ENCODE data around the gene TMOD1. TPM values are rescaled to one million over a fixed set of nuclear protein-coding genes. Genes with fewer than 3 reads are reported as not detected.
"Not testable (repeated sequence)": the region's sequence is repeated elsewhere in the genome, so short reads cannot be mapped to it uniquely, and the experiment has no call there.

TMOD1 gene
- polyA plus RNA-seq (2012; ENCODE audit: missing spikeins), result 30.8 TPM

- 0 out of 2 replicates have a peak, but pooled peaks have one; percentile 39 for TF ChIP-seq POLR2AphosphoS5 (IDR thresholded peaks at IDR 0.05; ENCODE audit: low read depth, low read length)
- TF ChIP-seq POLR2A (IDR thresholded peaks at IDR 0.05; ENCODE audit: low read depth, low read length), result peak; percentile 39; the same call in 1 of the 2 replicates
- no peak for TF ChIP-seq TAF1 (IDR thresholded peaks at IDR 0.05; ENCODE audit: borderline replicate concordance, low read depth, low read length)
- DNase-seq (ENCODE audit: insufficient read length), result peak; percentile 90
- FAIRE-seq, result peak; percentile 56
Observed at GRCh38 chr9:97501177-97501971, at the start of gene TMOD1. TSS of gene TMOD1 (plus strand) at chr9:97501666. CDS start at chr9:97524189, 22,523 bp downstream.

GRCh38 chr9:97453573-97453972, 47.9 kb upstream of the TMOD1 start:
- not testable (repeated sequence) for FAIRE-seq; DNase-seq (ENCODE audit: insufficient read length)

- not testable (repeated sequence) for DNase-seq (ENCODE audit: insufficient read length); FAIRE-seq
Observed at GRCh38 chr9:97456841-97457240, 44.6 kb upstream of the TMOD1 start.

- no peak for TF ChIP-seq TAF1 (IDR thresholded peaks at IDR 0.05; ENCODE audit: borderline replicate concordance, low read depth, low read length)
- TF ChIP-seq POLR2AphosphoS5 (IDR thresholded peaks at IDR 0.05; ENCODE audit: low read depth, low read length), result no peak
- TF ChIP-seq POLR2A (IDR thresholded peaks at IDR 0.05; ENCODE audit: low read depth, low read length), result no peak
- DNase-seq (ENCODE audit: insufficient read length), result no peak
- FAIRE-seq, result no peak
Observed at GRCh38 chr9:97459326-97459725, 42.1 kb upstream of the TMOD1 start.

- DNase-seq (ENCODE audit: insufficient read length) (no peak), FAIRE-seq (no peak)
- TF ChIP-seq TAF1 (IDR thresholded peaks at IDR 0.05; ENCODE audit: borderline replicate concordance, low read depth, low read length) (no peak), POLR2AphosphoS5 (IDR thresholded peaks at IDR 0.05; ENCODE audit: low read depth, low read length) (no peak), POLR2A (IDR thresholded peaks at IDR 0.05; ENCODE audit: low read depth, low read length) (no peak)
Observed at GRCh38 chr9:97462159-97462558, 39.3 kb upstream of the TMOD1 start.

- no peak for TF ChIP-seq POLR2AphosphoS5 (IDR thresholded peaks at IDR 0.05; ENCODE audit: low read depth, low read length)
- TF ChIP-seq POLR2A (IDR thresholded peaks at IDR 0.05; ENCODE audit: low read depth, low read length), result no peak
- no peak for TF ChIP-seq TAF1 (IDR thresholded peaks at IDR 0.05; ENCODE audit: borderline replicate concordance, low read depth, low read length)
- no peak for DNase-seq (ENCODE audit: insufficient read length)
- FAIRE-seq, result no peak
Observed at GRCh38 chr9:97462914-97463313, 38.6 kb upstream of the TMOD1 start.

- DNase-seq (ENCODE audit: insufficient read length) (peak; percentile 39), FAIRE-seq (peak; percentile 93)
- TF ChIP-seq TAF1 (IDR thresholded peaks at IDR 0.05; ENCODE audit: borderline replicate concordance, low read depth, low read length) (no peak), POLR2A (IDR thresholded peaks at IDR 0.05; ENCODE audit: low read depth, low read length) (no peak), POLR2AphosphoS5 (IDR thresholded peaks at IDR 0.05; ENCODE audit: low read depth, low read length) (no peak)
Observed at GRCh38 chr9:97468658-97469448, 32.6 kb upstream of the TMOD1 start.

- FAIRE-seq (peak; percentile 33), DNase-seq (ENCODE audit: insufficient read length) (no peak)
- no peak for TF ChIP-seq POLR2AphosphoS5 (IDR thresholded peaks at IDR 0.05; ENCODE audit: low read depth, low read length)
- TF ChIP-seq POLR2A (IDR thresholded peaks at IDR 0.05; ENCODE audit: low read depth, low read length), result no peak
- no peak for TF ChIP-seq TAF1 (IDR thresholded peaks at IDR 0.05; ENCODE audit: borderline replicate concordance, low read depth, low read length)
Observed at GRCh38 chr9:97470076-97470475, 31.4 kb upstream of the TMOD1 start.

- FAIRE-seq (no peak), DNase-seq (ENCODE audit: insufficient read length) (no peak)
Observed at GRCh38 chr9:97473717-97474116, 27.7 kb upstream of the TMOD1 start.

GRCh38 chr9:97474372-97474925, 27.0 kb upstream of the TMOD1 start:
- no peak for TF ChIP-seq TAF1 (IDR thresholded peaks at IDR 0.05; ENCODE audit: borderline replicate concordance, low read depth, low read length)
- no peak for TF ChIP-seq POLR2AphosphoS5 (IDR thresholded peaks at IDR 0.05; ENCODE audit: low read depth, low read length)
- TF ChIP-seq POLR2A (IDR thresholded peaks at IDR 0.05; ENCODE audit: low read depth, low read length), result no peak
- no peak for FAIRE-seq

More at GRCh38 chr9:97473717-97474116, 27.7 kb upstream of the TMOD1 start:
- TF ChIP-seq TAF1 (IDR thresholded peaks at IDR 0.05; ENCODE audit: borderline replicate concordance, low read depth, low read length) (no peak), POLR2AphosphoS5 (IDR thresholded peaks at IDR 0.05; ENCODE audit: low read depth, low read length) (no peak), POLR2A (IDR thresholded peaks at IDR 0.05; ENCODE audit: low read depth, low read length) (no peak)

GRCh38 chr9:97475059-97475458, 26.4 kb upstream of the TMOD1 start:
- no peak for FAIRE-seq
- no peak for DNase-seq (ENCODE audit: insufficient read length)
- TF ChIP-seq TAF1 (IDR thresholded peaks at IDR 0.05; ENCODE audit: borderline replicate concordance, low read depth, low read length) (no peak), POLR2AphosphoS5 (IDR thresholded peaks at IDR 0.05; ENCODE audit: low read depth, low read length) (no peak), POLR2A (IDR thresholded peaks at IDR 0.05; ENCODE audit: low read depth, low read length) (no peak)

More at GRCh38 chr9:97474372-97474925, 27.0 kb upstream of the TMOD1 start:
- no peak for DNase-seq (ENCODE audit: insufficient read length)
